ENCODE measurements around the gene KRABD2.
A peak's percentile ranks its signal among the peaks of the same experiment; 100 is the strongest.

The KRABD2 gene

DNA sequence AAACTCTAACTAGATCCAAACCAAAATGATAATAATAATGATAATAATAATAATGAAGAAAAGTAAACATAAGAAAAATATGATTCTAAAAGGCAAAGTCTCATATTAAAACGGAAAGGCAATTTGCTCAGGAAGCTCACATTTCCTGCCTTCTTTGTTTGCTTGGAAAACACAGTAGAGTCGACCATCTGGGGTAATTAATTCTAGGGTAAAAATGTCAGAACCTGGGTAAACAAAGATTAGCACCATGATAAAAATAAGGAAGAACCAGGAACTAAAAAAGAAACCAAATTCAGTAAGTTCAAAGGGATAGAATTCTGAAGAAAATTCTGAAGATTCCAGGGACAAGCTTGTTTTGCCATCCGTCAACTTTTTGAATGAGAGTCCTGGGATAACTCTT, 16.2 kb downstream of the KRABD2 start (continued):
- TF ChIP-seq, protein P1, sequence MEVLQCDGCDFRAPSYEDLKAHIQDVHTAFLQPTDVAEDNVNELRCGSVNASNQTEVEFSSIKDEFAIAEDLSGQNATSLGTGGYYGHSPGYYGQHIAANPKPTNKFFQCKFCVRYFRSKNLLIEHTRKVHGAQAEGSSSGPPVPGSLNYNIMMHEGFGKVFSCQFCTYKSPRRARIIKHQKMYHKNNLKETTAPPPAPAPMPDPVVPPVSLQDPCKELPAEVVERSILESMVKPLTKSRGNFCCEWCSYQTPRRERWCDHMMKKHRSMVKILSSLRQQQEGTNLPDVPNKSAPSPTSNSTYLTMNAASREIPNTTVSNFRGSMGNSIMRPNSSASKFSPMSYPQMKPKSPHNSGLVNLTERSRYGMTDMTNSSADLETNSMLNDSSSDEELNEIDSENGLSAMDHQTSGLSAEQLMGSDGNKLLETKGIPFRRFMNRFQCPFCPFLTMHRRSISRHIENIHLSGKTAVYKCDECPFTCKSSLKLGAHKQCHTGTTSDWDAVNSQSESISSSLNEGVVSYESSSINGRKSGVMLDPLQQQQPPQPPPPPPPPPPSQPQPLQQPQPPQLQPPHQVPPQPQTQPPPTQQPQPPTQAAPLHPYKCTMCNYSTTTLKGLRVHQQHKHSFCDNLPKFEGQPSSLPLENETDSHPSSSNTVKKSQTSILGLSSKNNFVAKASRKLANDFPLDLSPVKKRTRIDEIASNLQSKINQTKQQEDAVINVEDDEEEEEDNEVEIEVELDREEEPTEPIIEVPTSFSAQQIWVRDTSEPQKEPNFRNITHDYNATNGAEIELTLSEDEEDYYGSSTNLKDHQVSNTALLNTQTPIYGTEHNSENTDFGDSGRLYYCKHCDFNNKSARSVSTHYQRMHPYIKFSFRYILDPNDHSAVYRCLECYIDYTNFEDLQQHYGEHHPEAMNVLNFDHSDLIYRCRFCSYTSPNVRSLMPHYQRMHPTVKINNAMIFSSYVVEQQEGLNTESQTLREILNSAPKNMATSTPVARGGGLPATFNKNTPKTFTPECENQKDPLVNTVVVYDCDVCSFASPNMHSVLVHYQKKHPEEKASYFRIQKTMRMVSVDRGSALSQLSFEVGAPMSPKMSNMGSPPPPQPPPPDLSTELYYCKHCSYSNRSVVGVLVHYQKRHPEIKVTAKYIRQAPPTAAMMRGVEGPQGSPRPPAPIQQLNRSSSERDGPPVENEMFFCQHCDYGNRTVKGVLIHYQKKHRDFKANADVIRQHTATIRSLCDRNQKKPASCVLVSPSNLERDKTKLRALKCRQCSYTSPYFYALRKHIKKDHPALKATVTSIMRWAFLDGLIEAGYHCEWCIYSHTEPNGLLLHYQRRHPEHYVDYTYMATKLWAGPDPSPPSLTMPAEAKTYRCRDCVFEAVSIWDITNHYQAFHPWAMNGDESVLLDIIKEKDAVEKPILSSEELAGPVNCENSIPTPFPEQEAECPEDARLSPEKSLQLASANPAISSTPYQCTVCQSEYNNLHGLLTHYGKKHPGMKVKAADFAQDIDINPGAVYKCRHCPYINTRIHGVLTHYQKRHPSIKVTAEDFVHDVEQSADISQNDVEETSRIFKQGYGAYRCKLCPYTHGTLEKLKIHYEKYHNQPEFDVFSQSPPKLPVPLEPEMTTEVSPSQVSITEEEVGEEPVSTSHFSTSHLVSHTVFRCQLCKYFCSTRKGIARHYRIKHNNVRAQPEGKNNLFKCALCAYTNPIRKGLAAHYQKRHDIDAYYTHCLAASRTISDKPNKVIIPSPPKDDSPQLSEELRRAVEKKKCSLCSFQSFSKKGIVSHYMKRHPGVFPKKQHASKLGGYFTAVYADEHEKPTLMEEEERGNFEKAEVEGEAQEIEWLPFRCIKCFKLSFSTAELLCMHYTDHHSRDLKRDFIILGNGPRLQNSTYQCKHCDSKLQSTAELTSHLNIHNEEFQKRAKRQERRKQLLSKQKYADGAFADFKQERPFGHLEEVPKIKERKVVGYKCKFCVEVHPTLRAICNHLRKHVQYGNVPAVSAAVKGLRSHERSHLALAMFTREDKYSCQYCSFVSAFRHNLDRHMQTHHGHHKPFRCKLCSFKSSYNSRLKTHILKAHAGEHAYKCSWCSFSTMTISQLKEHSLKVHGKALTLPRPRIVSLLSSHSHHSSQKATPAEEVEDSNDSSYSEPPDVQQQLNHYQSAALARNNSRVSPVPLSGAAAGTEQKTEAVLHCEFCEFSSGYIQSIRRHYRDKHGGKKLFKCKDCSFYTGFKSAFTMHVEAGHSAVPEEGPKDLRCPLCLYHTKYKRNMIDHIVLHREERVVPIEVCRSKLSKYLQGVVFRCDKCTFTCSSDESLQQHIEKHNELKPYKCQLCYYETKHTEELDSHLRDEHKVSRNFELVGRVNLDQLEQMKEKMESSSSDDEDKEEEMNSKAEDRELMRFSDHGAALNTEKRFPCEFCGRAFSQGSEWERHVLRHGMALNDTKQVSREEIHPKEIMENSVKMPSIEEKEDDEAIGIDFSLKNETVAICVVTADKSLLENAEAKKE (CRISPR knock-in tag; IDR thresholded peaks at IDR 0.05): no peak
- no peak for TF ChIP-seq ZNF331 (CRISPR knock-in tag; IDR thresholded peaks at IDR 0.05; ENCODE audit: low read depth)
- TF ChIP-seq POLR2AphosphoS5 (IDR thresholded peaks at IDR 0.05; ENCODE audit: low read depth): no peak
- no peak for TF ChIP-seq JUNB (IDR thresholded peaks at IDR 0.05; ENCODE audit: unreplicated experiment)

DNA sequence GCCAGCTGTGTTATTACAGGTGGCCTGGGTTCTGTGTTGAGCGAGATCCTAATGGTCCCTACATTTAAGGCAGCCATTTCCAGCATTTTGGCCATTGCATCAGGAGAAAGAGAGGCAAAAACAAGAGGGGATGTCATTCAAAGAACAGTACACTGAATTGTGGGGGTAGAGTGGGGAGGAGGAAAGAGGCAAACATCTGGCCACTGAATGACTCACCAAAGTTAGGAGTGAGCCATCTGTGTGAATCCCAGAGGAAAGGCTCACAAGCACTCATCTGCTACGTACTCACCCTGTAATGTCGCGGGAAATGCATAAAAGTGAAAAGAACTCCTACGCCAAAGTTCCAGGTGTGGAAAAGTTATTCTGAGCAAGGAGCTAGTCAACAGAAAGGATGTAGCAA, 16.7 kb downstream of the KRABD2 start:
- peak; percentile 47 for DNase-seq (ENCODE audit: low spot score)
- no peaks in the 10 kb centered on the region for H3K36me3 ChIP-seq (ENCODE audit: insufficient read depth)
- H3F3A ChIP-seq (replicated peaks; ENCODE audit: low read depth): no peaks in the 10 kb centered on the region; the same call in 1 of the 2 replicates
- H3K27me3 ChIP-seq (ENCODE audit: insufficient read depth): no peaks in the 10 kb centered on the region
- H4K20me1 ChIP-seq (replicated peaks; ENCODE audit: insufficient read depth): no peaks in the 10 kb centered on the region
- Mint-ChIP-seq H3K27ac (peak overlapping the region; percentile 83), H3K36me3 (ENCODE audit: low read depth) (no peaks in the 10 kb centered on the region), H3K9me3 (no peaks in the 10 kb centered on the region), H3K4me1 (peaks cover 20% of the 10 kb centered on the region), H3K4me3 (peak overlapping the region; percentile 26; the same call in 2 of the 3 replicates), H3K27me3 (ENCODE audit: insufficient read depth, low read depth, poor library complexity) (peaks cover 8% of the 10 kb centered on the region)
- no peak overlapping the region for H3K4me3 ChIP-seq
- no peaks in the 10 kb centered on the region for H3K79me2 ChIP-seq (replicated peaks; ENCODE audit: insufficient read depth)
- peak overlapping the region; percentile 50 for H3K27ac ChIP-seq (ENCODE audit: low read depth)
- peaks cover 24% of the 10 kb centered on the region for H3K4me1 ChIP-seq (ENCODE audit: insufficient read depth)
- H3K4me2 ChIP-seq: no peak overlapping the region
- ATAC-seq: peak; percentile 61
- peaks cover 5% of the 10 kb centered on the region; the same call in 1 of the 2 replicates for H3K9me2 ChIP-seq (ENCODE audit: insufficient read depth)
- 0 out of 2 replicates have a peak overlapping the region, but pooled peaks have one; percentile 28 for H2AFZ ChIP-seq
- TF ChIP-seq, protein P2, sequence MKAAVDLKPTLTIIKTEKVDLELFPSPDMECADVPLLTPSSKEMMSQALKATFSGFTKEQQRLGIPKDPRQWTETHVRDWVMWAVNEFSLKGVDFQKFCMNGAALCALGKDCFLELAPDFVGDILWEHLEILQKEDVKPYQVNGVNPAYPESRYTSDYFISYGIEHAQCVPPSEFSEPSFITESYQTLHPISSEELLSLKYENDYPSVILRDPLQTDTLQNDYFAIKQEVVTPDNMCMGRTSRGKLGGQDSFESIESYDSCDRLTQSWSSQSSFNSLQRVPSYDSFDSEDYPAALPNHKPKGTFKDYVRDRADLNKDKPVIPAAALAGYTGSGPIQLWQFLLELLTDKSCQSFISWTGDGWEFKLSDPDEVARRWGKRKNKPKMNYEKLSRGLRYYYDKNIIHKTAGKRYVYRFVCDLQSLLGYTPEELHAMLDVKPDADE (IDR thresholded peaks at IDR 0.05): no peak
- no peak for TF ChIP-seq NANOG (IDR thresholded peaks at IDR 0.05; ENCODE audit: borderline replicate concordance)
- TF ChIP-seq, protein P1 (CRISPR knock-in tag; IDR thresholded peaks at IDR 0.05): no peak
- no peak for TF ChIP-seq POLR2AphosphoS5 (IDR thresholded peaks at IDR 0.05; ENCODE audit: low read depth)
- TF ChIP-seq EZH2 (IDR thresholded peaks at IDR 0.05; ENCODE audit: low read depth, unreplicated experiment): no peak

Measured in GM23338 (cell line).